Activated T-helper 17 cell treated with anti-CD3 and anti-CD28 coated beads, Interleukin-2, amount 50 U/mL, for 72 hours (primary cell): ENCODE measurements around the gene TCEANC. TPM values are rescaled to one million over a fixed set of nuclear protein-coding genes. Genes with fewer than 3 reads are reported as not detected.

ENCODE experiments used
- ATAC-seq: fragments of 150-1000 bp; cut with Tn5 transposase; replicated peaks from 2 replicates; pipeline ENCODE4 v1.10.0; 2021; ENCODE audit warnings: mild to moderate bottlenecking, moderate library complexity
- H3K27ac Mint-ChIP-seq: one replicate; pipeline ENCODE4 v1.8.0; 2022; ENCODE audit warnings: mixed read lengths
- H3K27me3 Mint-ChIP-seq: one replicate; pipeline ENCODE4 v1.8.0; 2022; ENCODE audit warnings: mixed read lengths
- H3K36me3 Mint-ChIP-seq: one replicate; pipeline ENCODE4 v1.8.0; 2022; ENCODE audit warnings: low read depth, mild to moderate bottlenecking, mixed read lengths
- H3K4me1 Mint-ChIP-seq: one replicate; pipeline ENCODE4 v1.8.0; 2022; ENCODE audit warnings: mixed read lengths
- H3K4me3 Mint-ChIP-seq: one replicate; pipeline ENCODE4 v1.8.0; 2022; ENCODE audit warnings: mild to moderate bottlenecking, mixed read lengths
- H3K9me3 Mint-ChIP-seq: one replicate; pipeline ENCODE4 v1.8.0; 2022; ENCODE audit warnings: mixed read lengths
- total RNA-seq, 2 donors: library from RNA; stranded (reverse); gene quantifications; one replicate each; pipeline ENCODE4 v1.2.3, GENCODE V29; 2022

The TCEANC gene
- total RNA-seq, 2 donors from 2014 or later = 1.8 to 3.5 TPM

DNA sequence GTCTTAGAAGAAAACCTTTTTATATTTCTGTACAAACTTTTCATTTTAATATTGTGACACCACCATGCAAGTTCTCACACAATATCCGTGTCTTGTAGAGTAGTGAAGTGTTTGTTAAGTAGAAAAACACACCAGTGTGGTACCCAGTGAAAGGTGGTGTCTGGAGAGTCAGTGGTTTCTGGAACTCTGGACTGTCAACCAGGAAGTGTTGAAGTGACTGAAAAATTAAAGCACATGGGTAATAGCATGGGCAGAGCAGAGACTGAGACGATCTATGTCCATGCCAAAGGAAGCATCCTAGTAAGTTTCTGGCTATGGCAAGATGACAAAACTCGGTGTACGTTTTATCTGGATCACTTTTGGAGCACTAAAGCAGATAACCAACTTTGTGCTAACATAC, 58.2 kb downstream of the TCEANC start:
- Mint-ChIP-seq H3K27ac (no peak overlapping the region), H3K36me3 (peaks cover 72% of the 10 kb centered on the region), H3K27me3 (no peaks in the 10 kb centered on the region)

More for the DNA sequence above, 58.2 kb downstream of the TCEANC start:
- H3K4me3 Mint-ChIP-seq = no peak overlapping the region
- ATAC-seq = no peak
- no peaks in the 10 kb centered on the region for H3K9me3 Mint-ChIP-seq
- H3K4me1 Mint-ChIP-seq = no peaks in the 10 kb centered on the region

Other genes with a start within 250 kb of the TCEANC start
- 1 to 10 TPM in 1 of 2 donors, under 1 TPM in 1; 0.21 to 1.3 TPM for gene EGFL6, start 83.5 kb upstream of the TCEANC start, total RNA-seq
- gene RAB9A, start 36.0 kb downstream of the TCEANC start, total RNA-seq = 10 to 100 TPM; 18.3 to 30.5 TPM
- 10 to 100 TPM; 21.1 to 23.4 TPM for gene TRAPPC2, start 81.5 kb downstream of the TCEANC start, total RNA-seq
- gene OFD1, start 81.6 kb downstream of the TCEANC start, total RNA-seq = 10 to 100 TPM; 27.8 to 61.7 TPM
- gene GPM6B, start 164.0 kb downstream of the TCEANC start, total RNA-seq = not detected